ENCODE results near the gene MTMR2.

MTMR2 gene

GRCh38 chr11:95805869-95806268 lies 118.0 kb downstream of the MTMR2 start:
- DNase-seq, result no peak

DNA sequence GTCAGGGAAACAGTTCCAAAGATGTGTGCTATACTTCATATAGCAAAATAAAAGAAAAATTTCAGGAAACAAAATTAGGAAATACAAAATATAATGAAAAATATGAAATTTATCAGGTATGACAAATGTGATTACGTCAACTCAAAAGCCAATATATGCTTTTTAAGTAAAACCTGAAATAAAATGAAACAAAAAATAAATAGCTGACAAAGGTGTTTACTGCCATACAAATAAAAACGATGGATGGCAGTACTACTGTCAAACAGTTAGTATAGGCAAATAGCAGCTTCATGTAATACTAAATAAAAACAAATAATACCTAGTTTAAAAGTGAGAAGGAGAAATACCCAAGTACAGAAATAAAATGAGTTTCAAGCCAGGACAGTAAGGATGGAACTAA lies 119.9 kb downstream of the MTMR2 start:
- DNase-seq, result no peak

DNA sequence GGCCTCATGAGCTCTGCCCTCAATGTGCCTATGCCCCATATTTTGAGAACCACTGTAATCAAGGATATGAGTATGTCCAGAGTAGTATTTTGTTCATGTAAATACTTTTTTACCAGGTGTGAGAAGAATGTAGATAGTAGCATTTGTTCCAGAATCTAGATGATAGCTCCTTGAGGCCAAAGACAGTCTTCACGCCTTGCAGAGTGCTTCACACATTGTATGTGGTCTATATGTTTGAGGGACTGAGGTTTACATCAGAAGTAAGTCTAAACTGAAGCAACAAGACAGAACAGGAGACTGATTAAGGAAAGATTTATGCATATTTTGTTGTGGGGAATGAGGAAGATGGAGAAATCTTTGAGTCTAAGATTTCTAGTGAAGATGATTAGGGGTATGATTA lies 121.1 kb downstream of the MTMR2 start:
- no peak for DNase-seq

GRCh38 chr11:95800438-95800837 lies 123.5 kb downstream of the MTMR2 start:
- no peak for DNase-seq

DNA sequence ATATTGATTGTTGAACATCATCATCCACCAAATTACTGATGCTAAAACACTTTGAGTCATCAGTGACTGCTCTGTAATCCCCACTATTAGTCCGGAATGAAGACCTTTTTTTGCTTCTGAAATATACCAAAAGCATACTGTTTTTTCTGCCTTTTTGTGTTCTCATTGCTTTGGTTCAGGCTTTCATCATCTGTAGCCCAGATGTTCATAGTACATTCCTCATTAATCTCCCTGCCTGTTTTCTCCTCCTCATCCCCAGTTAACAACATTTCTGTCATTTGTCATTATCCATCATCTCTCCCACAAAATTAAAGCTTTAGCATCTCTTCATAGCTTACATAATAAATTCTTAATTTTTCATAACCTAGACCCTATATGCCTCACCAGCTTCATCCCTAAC lies 124.4 kb downstream of the MTMR2 start:
- DNase-seq, result no peak

GRCh38 chr11:95796501-95796900 lies 127.4 kb downstream of the MTMR2 start:
- no peak for DNase-seq

- DNase-seq, result no peak
These were observed 128.1 kb downstream of the MTMR2 start for GRCh38 chr11:95795627-95796295.

DNA sequence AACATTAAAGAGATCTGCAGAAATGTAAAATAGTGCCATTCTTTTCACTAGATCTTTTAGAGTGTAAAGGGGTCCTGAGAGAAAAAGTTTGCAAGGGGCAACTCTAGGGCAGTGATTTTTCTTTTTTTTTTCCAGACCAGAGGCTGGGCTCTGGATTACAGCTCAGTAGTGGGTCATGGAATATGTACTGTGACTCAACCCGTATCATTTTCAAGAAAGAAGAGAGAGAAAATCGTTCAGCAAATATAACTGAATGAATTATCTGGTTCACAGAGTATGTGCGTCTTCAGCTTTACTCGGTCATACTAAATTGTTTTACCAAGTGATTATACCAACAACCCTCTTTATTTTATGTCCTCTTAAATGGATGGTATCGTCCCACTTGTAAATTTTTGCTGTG lies 129.8 kb downstream of the MTMR2 start:
- no peak for DNase-seq

DNA sequence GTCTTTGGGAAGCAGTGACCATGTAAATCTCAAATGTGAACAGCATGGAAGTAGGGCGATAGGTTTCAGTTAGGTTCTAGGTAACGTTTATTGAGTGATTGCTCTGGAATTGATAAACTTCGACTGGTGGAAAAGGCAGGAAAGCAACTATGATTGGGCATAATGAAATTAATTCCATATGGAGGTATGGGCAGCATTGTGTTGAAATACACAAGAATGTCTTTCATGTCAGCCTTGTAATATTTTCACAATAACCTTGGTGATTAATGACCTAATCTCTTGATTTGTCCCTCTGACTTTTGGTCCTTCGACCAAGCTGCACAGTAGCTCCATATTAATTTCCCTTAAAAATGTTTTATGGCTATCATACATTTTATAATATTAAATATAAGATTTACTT lies 130.8 kb downstream of the MTMR2 start:
- no peak for DNase-seq

DNA sequence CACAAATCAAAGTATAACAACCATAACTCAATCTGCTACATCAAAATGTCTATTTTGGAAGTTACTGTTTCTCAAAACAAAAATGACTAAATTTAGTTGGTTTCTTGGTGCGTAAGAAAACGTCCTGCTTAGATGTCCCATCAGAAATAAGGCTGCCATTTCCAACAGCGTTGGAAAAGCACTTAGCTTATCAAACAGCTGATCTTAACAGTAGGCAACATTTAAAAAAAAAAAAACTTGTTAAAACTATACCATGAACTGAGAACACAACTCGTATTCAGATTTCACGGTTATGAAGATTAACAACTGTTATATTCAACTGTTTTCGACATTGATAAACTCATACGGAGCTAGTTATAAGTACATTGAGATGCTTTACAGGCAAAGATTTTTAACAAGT lies 131.2 kb downstream of the MTMR2 start:
- no peak for DNase-seq

- DNase-seq, result no peak
These were observed 131.7 kb downstream of the MTMR2 start for GRCh38 chr11:95792200-95792599.

GRCh38 chr11:95791709-95792033 lies 132.2 kb downstream of the MTMR2 start:
- no peak for DNase-seq

DNA sequence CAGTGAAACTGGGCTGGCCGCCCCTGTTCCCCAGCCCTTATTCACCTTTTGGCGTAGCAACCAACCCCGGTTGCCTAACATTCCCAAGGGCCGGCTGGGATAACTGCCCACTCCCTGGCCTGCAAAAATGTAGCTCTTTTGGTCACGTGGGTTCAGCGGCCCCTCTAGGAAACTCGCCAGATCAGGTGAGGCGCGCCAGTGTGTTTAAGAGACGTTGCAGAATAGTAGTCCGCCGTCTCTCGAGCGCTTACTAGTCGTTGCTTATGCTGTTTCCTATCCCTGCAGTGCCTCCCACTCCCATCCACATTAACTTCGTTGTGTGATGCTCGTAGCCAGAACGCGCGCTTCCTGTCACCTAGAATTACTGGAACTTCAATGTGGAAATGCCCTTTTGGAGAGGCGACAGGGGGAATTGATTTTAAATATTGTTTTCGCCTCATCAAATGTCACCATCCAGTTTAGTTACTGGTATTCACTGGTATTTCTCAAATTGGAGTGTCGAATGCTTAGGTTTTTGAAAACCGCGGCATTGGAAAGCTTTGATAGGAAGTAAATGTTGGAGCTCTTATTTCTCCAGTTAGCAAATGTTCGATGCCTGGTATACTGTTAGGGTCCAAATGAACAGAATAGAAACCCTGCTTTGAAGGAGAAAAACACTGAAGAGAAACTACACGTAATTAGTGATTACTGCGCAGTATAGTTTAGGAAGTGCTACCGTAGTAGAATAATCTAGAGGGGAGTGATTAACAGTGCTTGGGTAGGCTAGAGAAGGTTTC lies 132.8 kb downstream of the MTMR2 start:
- DNase-seq, result peak; percentile 31

DNA sequence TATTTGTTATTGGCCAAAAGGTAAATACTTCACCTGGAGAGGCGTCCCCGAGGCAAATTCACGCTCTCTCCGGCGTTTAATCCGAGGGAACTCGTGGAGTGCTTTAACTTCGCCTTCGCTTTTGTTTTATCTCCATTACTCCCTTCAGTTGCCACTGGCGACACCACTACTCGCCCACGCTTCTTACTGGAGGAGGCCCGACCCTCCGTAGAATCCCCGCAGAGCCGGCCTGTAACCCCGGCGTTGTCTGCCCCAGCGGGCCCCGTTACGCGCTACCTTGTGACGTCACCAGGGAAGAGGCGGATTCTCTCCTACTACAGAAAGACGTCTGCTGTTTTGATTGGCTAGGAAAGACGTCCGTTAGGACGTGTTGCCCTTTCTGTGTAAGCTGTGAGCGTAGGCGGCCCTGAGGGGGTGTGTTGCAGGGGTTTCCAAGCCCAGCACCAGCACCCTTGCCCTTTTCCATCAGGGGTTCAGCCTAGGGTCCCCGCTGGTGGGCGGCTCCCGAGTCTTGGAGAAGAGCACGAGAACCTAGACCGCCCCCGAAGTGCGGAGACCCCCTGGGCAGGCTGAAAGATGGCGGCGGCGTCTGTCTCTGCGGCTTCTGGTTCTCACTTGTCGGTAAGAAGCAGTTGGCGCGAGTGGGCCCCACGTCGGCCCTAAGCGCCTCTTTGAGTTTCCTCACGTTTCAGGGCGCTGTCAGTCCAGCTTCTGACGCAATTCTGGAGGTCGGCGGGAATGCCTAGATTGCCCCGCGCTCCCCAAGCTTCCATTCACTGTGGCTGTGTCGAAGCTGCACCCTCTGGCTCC lies 133.6 kb downstream of the MTMR2 start, which contains the start of gene CEP57:
Gene CEP57, plus strand, starts transcription at position 376 of the 810 bp plus-strand sequence. Its CDS starts 201 bp downstream, at position 577.
- peak; percentile 95 for DNase-seq

DNA sequence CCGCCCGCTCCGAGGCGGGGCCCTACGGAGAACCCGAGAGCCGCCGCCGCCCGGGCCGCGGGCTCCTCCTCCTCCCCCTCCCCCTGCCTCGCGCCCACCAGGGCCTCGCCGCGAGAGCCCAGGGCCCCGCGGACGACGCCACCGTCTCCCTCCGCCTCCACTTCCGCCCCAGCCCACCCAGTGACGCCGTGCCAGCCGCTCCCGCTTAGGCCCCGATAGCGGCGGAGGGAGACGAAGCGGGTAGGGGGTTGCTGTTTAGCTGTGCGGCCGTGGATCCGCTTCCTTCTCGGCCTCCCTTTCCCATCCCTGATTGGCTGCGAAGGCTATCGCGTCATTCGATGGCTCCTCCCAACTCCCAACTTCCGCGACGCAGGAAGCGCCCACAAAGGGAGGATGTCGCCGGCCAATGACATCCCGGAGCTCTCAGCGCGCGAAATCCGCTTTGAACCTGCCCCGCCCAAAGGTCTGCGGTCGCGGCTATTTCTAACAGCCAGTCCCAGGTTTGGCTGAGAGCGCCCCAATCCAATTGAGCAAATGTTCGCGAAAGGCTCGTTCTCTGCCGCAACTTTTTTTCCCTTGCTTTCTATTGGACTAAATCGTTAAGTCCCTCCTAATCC lies 134.3 kb downstream of the MTMR2 start, which contains the start of gene FAM76B:
Gene FAM76B, minus strand, starts transcription at position 277 of the 617 bp plus-strand sequence. CDS start 304 bp downstream, outside the sequence.
- peak; percentile 97 for DNase-seq

DNA sequence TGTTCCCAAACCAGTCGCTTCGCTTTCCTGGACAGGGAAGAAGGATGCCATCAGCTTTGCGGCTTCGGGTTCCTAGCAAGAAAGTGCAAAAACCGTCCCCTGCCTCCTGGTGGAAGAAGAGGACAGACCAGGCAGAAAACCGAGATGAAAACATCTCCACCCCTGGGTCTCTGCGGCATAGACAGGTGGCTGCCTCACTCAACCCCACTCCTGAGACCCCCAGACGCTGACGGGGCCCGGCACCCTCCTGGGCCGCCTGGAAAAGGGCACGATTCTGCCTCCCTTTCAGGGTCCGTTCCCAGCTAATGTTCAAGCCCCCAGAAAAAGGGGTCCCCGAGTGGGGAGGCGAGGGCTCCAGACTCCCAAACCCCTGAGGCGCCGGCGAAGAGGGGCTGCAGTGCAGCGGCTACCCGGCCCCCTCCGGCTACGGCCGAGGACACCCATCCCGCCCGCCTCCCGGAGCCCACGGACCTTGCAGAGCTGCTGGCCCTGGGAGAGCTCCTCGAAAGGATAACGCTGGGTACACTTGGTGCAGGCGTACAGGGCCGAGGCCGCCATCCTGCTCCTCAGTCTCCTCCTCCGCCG lies 134.9 kb downstream of the MTMR2 start:
- DNase-seq, result peak; percentile 23
